ENCODE data around the gene STT3A.

The STT3A gene

GRCh38 chr11:125600663-125601062 is 8.0 kb downstream of the STT3A start:
- TF ChIP-seq CTCF (IDR thresholded peaks at IDR 0.05; ENCODE audit: borderline replicate concordance, insufficient read depth, low read depth, low read length): no peak
- H3K4me3 ChIP-seq (ENCODE audit: low read depth, low read length): no peak overlapping the region

- H3K4me3 ChIP-seq (ENCODE audit: low read depth, low read length): no peak overlapping the region
- TF ChIP-seq CTCF (IDR thresholded peaks at IDR 0.05; ENCODE audit: borderline replicate concordance, insufficient read depth, low read depth, low read length): no peak
Observed at GRCh38 chr11:125603207-125603606, 10.6 kb downstream of the STT3A start.

GRCh38 chr11:125605417-125605816 is 12.8 kb downstream of the STT3A start:
- no peak overlapping the region for H3K4me3 ChIP-seq (ENCODE audit: low read depth, low read length)
- no peak for TF ChIP-seq CTCF (IDR thresholded peaks at IDR 0.05; ENCODE audit: borderline replicate concordance, insufficient read depth, low read depth, low read length)

GRCh38 chr11:125609545-125609944 is 16.9 kb downstream of the STT3A start:
- no peak for TF ChIP-seq CTCF (IDR thresholded peaks at IDR 0.05; ENCODE audit: borderline replicate concordance, insufficient read depth, low read depth, low read length)
- no peak overlapping the region for H3K4me3 ChIP-seq (ENCODE audit: low read depth, low read length)

- no peak overlapping the region for H3K4me3 ChIP-seq (ENCODE audit: low read depth, low read length)
- no peak for TF ChIP-seq CTCF (IDR thresholded peaks at IDR 0.05; ENCODE audit: borderline replicate concordance, insufficient read depth, low read depth, low read length)
Observed at GRCh38 chr11:125618383-125618782, 25.7 kb downstream of the STT3A start.

- no peak for TF ChIP-seq CTCF (IDR thresholded peaks at IDR 0.05; ENCODE audit: borderline replicate concordance, insufficient read depth, low read depth, low read length)
- no peak overlapping the region for H3K4me3 ChIP-seq (ENCODE audit: low read depth, low read length)
Observed at GRCh38 chr11:125621995-125622394, 29.3 kb downstream of the STT3A start.

GRCh38 chr11:125623064-125623463 is 30.4 kb downstream of the STT3A start:
- TF ChIP-seq CTCF (IDR thresholded peaks at IDR 0.05; ENCODE audit: borderline replicate concordance, insufficient read depth, low read depth, low read length): no peak
- no peak overlapping the region for H3K4me3 ChIP-seq (ENCODE audit: low read depth, low read length)

All from GM12875 (cell line).